Measurements from ENCODE around the gene DDX39B. TPM values are rescaled to one million over a fixed set of nuclear protein-coding genes. Genes with fewer than 3 reads are reported as not detected.

Gene DDX39B
- total and polyA plus RNA-seq, 12 donors = 155 to 969 (median 298) TPM

GRCh38 chr6:31579546-31580437, 38.0 kb upstream of the DDX39B start:
- TF ChIP-seq, protein P1, sequence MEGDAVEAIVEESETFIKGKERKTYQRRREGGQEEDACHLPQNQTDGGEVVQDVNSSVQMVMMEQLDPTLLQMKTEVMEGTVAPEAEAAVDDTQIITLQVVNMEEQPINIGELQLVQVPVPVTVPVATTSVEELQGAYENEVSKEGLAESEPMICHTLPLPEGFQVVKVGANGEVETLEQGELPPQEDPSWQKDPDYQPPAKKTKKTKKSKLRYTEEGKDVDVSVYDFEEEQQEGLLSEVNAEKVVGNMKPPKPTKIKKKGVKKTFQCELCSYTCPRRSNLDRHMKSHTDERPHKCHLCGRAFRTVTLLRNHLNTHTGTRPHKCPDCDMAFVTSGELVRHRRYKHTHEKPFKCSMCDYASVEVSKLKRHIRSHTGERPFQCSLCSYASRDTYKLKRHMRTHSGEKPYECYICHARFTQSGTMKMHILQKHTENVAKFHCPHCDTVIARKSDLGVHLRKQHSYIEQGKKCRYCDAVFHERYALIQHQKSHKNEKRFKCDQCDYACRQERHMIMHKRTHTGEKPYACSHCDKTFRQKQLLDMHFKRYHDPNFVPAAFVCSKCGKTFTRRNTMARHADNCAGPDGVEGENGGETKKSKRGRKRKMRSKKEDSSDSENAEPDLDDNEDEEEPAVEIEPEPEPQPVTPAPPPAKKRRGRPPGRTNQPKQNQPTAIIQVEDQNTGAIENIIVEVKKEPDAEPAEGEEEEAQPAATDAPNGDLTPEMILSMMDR (IDR thresholded peaks at IDR 0.05) = no peak
- no peak for TF ChIP-seq POLR2A (IDR thresholded peaks at IDR 0.05)
- Histone ChIP-seq H3K9me3 (replicated peaks in 1 of 3) (no peaks in the 10 kb centered on the region), H3K4me1 (replicated peaks in 1 of 2) (peaks cover 4 to 5% of the 10 kb centered on the region in 2 donors), H3K36me3 (replicated peaks in 1 of 2) (no peaks in the 10 kb centered on the region), H3K4me3 (no peak overlapping the region), H3K27me3 (no peaks in the 10 kb centered on the region), H3K27ac (no peak overlapping the region)
- 87 to 90% (median 89%) methylated on average over 8 of the region's 8 CpGs for WGBS, 4 donors
- DNase-seq = no peak
- intact Hi-C loops (cut with DNase I) = no loop called here

DNA sequence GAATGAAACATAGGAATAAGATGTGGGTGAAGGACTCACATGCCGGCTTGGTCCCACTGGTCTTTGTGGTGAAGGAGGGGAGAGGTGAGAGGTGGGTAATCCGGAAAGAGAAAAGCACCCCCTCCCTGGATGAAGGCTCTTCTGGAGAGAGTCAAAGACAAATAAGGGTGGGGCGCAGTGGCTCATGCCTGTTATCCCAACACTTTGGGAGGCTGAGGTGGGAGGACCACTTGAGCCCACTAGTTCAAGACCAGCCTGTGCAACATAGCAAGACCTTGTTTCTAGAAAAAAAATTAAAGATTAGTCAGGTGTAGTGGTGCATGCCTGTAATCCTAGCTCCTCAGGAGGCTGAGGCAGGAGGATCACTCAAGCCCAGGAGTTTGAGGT, 37.3 kb upstream of the DDX39B start:
- TF ChIP-seq, protein P1 (IDR thresholded peaks at IDR 0.05) = no peak
- no peak for TF ChIP-seq POLR2A (IDR thresholded peaks at IDR 0.05)
- 87 to 94% (median 92%) methylated on average over 3 of the region's 3 CpGs for WGBS, 4 donors
- Histone ChIP-seq H3K27ac (no peak overlapping the region), H3K27me3 (no peaks in the 10 kb centered on the region), H3K9me3 (replicated peaks in 1 of 3) (no peaks in the 10 kb centered on the region), H3K36me3 (replicated peaks in 1 of 2) (no peaks in the 10 kb centered on the region), H3K4me3 (no peak overlapping the region), H3K4me1 (replicated peaks in 1 of 2) (peaks cover 4 to 5% of the 10 kb centered on the region in 2 donors)
- intact Hi-C loops (cut with DNase I) = no loop called here
- DNase-seq = no peak

GRCh38 chr6:31578184-31579118, 36.6 kb upstream of the DDX39B start:
- 85 to 89% (median 87%) methylated on average over 9 to 12 of the region's 12 CpGs for WGBS, 4 donors
- no peaks in the 10 kb centered on the region for H3K36me3 ChIP-seq (replicated peaks in 1 of 2)
- DNase-seq = no peak
- H3K4me3 ChIP-seq = no peak overlapping the region
- no peak overlapping the region for H3K27ac ChIP-seq
- H3K27me3 ChIP-seq = no peaks in the 10 kb centered on the region
- intact Hi-C loops (cut with DNase I) = no loop called here
- TF ChIP-seq, protein P1 (IDR thresholded peaks at IDR 0.05) = no peak
- TF ChIP-seq POLR2A (IDR thresholded peaks at IDR 0.05) = no peak
- peaks cover 4 to 5% of the 10 kb centered on the region in 2 donors for H3K4me1 ChIP-seq (replicated peaks in 1 of 2)
- no peaks in the 10 kb centered on the region for H3K9me3 ChIP-seq (replicated peaks in 1 of 3)

GRCh38 chr6:31577579-31577966, 35.8 kb upstream of the DDX39B start:
- TF ChIP-seq POLR2A (IDR thresholded peaks at IDR 0.05) = no peak
- TF ChIP-seq, protein P1 (IDR thresholded peaks at IDR 0.05) = no peak
- Histone ChIP-seq H3K36me3 (replicated peaks in 1 of 2) (no peaks in the 10 kb centered on the region), H3K9me3 (replicated peaks in 1 of 3) (no peaks in the 10 kb centered on the region), H3K4me3 (no peak overlapping the region), H3K27me3 (no peaks in the 10 kb centered on the region), H3K27ac (no peak overlapping the region), H3K4me1 (replicated peaks in 1 of 2) (peaks cover 4 to 5% of the 10 kb centered on the region in 2 donors)
- no peak for DNase-seq
- intact Hi-C loops (cut with DNase I) = no loop called here
- 82 to 88% (median 84%) methylated on average over 3 of the region's 3 CpGs for WGBS, 4 donors
